Type B pancreatic cell (in vitro differentiated cells): ENCODE measurements around the gene LVRN. TPM values are rescaled to one million over a fixed set of nuclear protein-coding genes. Genes with fewer than 3 reads are reported as not detected.

ENCODE experiments used
- DNase-seq: peaks from one replicate; pipeline ENCODE4 v3.0.0; 2021; ENCODE audit warnings: mixed read lengths; ENCODE audit not compliant: unreplicated experiment; ENCODE audit errors: extremely low spot score
- H3K27ac Mint-ChIP-seq: 2 replicates; pipeline ENCODE4 v1.8.0; 2021; ENCODE audit warnings: mild to moderate bottlenecking, mixed read lengths
- H3K27me3 Mint-ChIP-seq: 2 replicates; pipeline ENCODE4 v1.8.0; 2021; ENCODE audit warnings: mixed read lengths
- H3K36me3 Mint-ChIP-seq: 2 replicates; pipeline ENCODE4 v1.8.0; 2021; ENCODE audit warnings: mixed read lengths
- H3K4me1 Mint-ChIP-seq: one replicate; pipeline ENCODE4 v1.8.0; 2021; ENCODE audit warnings: mixed read lengths; ENCODE audit not compliant: unreplicated experiment
- H3K4me3 Mint-ChIP-seq: 2 replicates; pipeline ENCODE4 v1.8.0; 2021; ENCODE audit warnings: mild to moderate bottlenecking, mixed read lengths
- H3K9me3 Mint-ChIP-seq: 2 replicates; pipeline ENCODE4 v1.8.0; 2021; ENCODE audit warnings: mixed read lengths
- total RNA-seq: library from RNA; stranded (reverse); gene quantifications from 2 replicates; pipeline ENCODE4 v1.2.1, GENCODE V29; 2021; ENCODE audit warnings: low replicate concordance
- TF ChIP-seq, protein P1 (sequence below): fragments of 200-600 bp; sonication (generic); conservative IDR thresholded peaks from 2 replicates; pipeline ENCODE4 v1.5.0; 2021; ENCODE audit warnings: antibody characterized with exemption, mild to moderate bottlenecking

Gene LVRN
- total RNA-seq, 1 donor from 2014 or later: 0.19 TPM

DNA sequence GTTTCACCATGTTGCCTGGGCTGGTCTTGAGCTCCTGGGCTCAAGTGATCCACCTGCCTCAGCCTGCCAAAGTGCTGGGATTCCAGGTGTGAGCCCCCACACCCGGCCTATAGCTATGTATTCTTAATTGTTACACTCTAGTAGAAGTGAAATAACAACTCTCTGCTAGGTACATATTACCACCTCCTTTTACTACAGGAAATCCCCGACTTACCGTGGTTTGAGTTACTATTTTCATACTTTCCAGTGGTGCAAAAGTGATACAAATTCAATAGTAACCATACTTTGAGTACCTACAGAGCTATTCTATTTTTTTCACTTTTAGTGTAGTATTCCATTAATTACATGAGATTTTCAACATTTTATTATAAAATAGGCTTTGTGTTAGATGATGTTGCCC lies 70.7 kb downstream of the LVRN start:
- TF ChIP-seq, protein P1, sequence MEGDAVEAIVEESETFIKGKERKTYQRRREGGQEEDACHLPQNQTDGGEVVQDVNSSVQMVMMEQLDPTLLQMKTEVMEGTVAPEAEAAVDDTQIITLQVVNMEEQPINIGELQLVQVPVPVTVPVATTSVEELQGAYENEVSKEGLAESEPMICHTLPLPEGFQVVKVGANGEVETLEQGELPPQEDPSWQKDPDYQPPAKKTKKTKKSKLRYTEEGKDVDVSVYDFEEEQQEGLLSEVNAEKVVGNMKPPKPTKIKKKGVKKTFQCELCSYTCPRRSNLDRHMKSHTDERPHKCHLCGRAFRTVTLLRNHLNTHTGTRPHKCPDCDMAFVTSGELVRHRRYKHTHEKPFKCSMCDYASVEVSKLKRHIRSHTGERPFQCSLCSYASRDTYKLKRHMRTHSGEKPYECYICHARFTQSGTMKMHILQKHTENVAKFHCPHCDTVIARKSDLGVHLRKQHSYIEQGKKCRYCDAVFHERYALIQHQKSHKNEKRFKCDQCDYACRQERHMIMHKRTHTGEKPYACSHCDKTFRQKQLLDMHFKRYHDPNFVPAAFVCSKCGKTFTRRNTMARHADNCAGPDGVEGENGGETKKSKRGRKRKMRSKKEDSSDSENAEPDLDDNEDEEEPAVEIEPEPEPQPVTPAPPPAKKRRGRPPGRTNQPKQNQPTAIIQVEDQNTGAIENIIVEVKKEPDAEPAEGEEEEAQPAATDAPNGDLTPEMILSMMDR: no peak
- Mint-ChIP-seq H3K36me3 (no peaks in the 10 kb centered on the region), H3K27me3 (peaks cover 2% of the 10 kb centered on the region), H3K4me3 (no peak overlapping the region), H3K9me3 (no peaks in the 10 kb centered on the region), H3K27ac (no peak overlapping the region), H3K4me1 (peaks cover 10% of the 10 kb centered on the region)
- DNase-seq: no peak

DNA sequence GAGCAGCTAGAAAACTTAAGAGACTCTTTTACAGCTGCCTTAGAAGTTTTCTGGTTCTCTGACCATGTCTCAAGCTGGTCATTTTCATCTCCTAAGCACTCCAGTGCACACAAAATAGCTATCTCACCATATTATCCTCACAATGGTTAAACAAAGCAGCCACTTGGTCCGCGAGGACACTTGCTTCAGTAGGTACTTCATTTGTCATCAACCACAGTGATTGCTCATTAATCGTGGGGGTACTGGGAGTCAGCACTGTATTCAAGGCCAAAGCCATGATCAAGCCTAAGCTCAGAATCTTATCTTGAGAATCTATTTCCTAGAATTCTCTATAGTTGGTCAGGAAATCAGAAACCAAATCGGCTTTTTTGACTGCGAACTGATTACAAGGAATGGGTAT lies 72.8 kb downstream of the LVRN start:
- Mint-ChIP-seq H3K9me3 (no peaks in the 10 kb centered on the region), H3K4me1 (peaks cover 10% of the 10 kb centered on the region)

DNA sequence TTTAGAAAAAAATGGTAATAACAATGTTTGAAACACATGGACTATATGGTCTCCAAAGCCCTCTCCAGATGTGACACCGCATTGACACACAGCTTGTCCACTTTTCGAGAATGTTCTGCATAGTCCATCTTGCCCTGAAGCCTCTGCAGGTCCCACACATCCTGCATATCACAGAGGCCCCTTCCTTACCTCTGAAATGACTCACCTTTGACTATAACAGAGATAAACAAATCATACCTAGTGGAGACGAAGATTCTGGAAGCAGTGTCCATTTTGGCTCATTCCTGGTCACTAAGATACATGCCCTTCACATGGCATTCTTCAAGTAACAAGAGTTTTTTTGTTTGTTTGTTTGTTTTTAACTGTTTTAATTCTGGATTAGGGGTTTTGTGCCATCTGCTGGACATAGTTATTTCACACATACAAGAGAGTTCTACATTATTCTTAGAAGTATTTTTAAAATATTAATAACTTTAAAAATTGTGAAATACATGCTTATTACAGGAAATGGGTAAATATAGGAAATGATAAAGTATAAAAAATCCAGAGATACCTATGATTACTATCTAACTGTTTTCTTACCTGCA lies 75.1 kb downstream of the LVRN start:
- no peaks in the 10 kb centered on the region for H3K9me3 Mint-ChIP-seq
- H3K27ac Mint-ChIP-seq: no peak overlapping the region
- H3K27me3 Mint-ChIP-seq: peaks cover 4% of the 10 kb centered on the region
- H3K4me3 Mint-ChIP-seq: no peak overlapping the region
- TF ChIP-seq, protein P1: peak; percentile 43
- peaks cover 5% of the 10 kb centered on the region for H3K4me1 Mint-ChIP-seq
- H3K36me3 Mint-ChIP-seq: no peaks in the 10 kb centered on the region
- no peak for DNase-seq

More for the DNA sequence above, 72.8 kb downstream of the LVRN start:
- TF ChIP-seq, protein P1: no peak
- Mint-ChIP-seq H3K4me3 (no peak overlapping the region), H3K36me3 (no peaks in the 10 kb centered on the region), H3K27me3 (peaks cover 4% of the 10 kb centered on the region), H3K27ac (no peak overlapping the region)
- DNase-seq: no peak

DNA sequence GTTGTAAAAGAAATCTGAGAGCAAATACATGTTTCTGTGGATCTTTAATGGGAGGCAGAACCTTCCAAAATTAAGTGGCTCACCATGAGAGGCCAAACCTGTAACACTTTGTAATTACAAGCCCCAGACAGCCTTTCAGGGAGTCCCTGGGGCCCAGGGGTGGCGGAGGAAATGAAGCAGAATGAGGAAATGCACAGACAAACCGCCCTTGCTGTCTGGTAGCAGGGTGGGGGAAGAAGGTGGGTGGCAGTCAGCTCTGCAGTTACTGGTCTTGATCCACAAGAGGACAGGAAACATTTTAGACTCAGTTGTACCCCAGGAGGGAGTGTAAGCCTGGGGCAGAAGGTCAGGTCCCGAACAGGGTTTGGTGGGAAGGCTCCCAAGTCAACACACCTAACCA lies 76.5 kb downstream of the LVRN start:
- Mint-ChIP-seq H3K4me1 (peaks cover 4% of the 10 kb centered on the region), H3K9me3 (no peaks in the 10 kb centered on the region), H3K27me3 (peaks cover 4% of the 10 kb centered on the region), H3K4me3 (no peak overlapping the region), H3K27ac (no peak overlapping the region), H3K36me3 (no peaks in the 10 kb centered on the region)
- DNase-seq: no peak
- TF ChIP-seq, protein P1: no peak

DNA sequence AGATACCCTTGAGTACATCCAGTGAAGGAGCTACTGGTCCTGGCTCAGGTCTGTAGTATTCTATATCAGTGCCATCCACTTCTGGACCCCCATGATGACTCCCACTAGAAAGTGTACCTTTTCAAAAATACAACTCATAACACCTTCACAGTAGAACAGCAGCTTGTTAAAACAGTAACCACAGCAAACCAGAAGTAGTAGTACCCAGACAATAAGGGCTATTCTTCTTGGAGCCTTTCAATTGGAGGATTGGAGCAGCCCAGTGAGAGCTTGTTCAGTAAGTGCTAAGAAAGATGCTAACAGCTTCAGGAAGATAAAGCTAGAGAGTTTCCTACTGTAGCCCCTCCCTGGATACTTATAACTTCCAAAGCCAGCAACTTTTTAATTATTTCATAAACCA lies 80.1 kb downstream of the LVRN start:
- TF ChIP-seq, protein P1: no peak
- H3K27ac Mint-ChIP-seq: no peak overlapping the region
- H3K36me3 Mint-ChIP-seq: no peaks in the 10 kb centered on the region
- no peaks in the 10 kb centered on the region for H3K9me3 Mint-ChIP-seq
- H3K4me3 Mint-ChIP-seq: no peak overlapping the region
- peaks cover 4% of the 10 kb centered on the region for H3K27me3 Mint-ChIP-seq
- H3K4me1 Mint-ChIP-seq: no peaks in the 10 kb centered on the region
- no peak for DNase-seq

DNA sequence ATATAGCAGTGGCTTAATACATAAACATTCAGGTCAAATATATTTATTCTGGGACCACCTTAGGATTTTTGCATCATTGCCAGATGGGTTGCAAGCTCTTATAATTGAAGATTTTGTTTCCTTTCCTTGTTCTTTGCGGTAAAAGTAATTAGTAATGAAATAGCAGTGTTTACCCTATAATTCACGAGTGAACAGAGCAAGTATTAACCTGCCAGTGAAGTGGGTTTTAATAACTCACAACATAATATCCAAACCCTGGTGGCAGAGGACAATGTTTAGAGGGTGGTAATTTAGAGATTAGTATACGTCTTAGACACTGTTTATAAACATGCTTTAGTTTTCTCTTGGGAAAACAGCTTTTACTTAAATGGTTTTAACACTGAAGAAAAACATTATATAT lies 81.8 kb downstream of the LVRN start:
- no peak overlapping the region for H3K4me3 Mint-ChIP-seq
- peaks cover 4% of the 10 kb centered on the region for H3K27me3 Mint-ChIP-seq
- H3K9me3 Mint-ChIP-seq: no peaks in the 10 kb centered on the region
- H3K36me3 Mint-ChIP-seq: no peaks in the 10 kb centered on the region
- no peak for DNase-seq
- H3K27ac Mint-ChIP-seq: no peak overlapping the region
- TF ChIP-seq, protein P1: no peak
- H3K4me1 Mint-ChIP-seq: no peaks in the 10 kb centered on the region
